PFSK-1 (cell line): ENCODE results near the gene NBEAL2.

Experiments used
- FOXP2 ChIP-seq: optimal IDR thresholded peaks from 2 replicates; pipeline ENCODE3; 2011; ENCODE audit warnings: borderline replicate concordance, control low read depth, inconsistent platforms; ENCODE audit not compliant: insufficient read depth; ENCODE audit errors: extremely low read length, extremely low read depth
- POLR2AphosphoS5 ChIP-seq: IDR thresholded peaks from 2 replicates; pipeline ENCODE4 v1.6.1; 2012; ENCODE audit warnings: low read depth, mild to moderate bottlenecking, control low read depth, low read length, moderate library complexity
- REST ChIP-seq, 2 experiments: IDR thresholded peaks; 2 replicates each; pipeline versions ENCODE4 v1.6.1 to v1.8.0; 2011 to 2012; ENCODE audit warnings: low read depth in 2 of 2, low read length in 2 of 2, control low read depth in 1 of 2, inconsistent platforms in 1 of 2, mild to moderate bottlenecking in 1 of 2, moderate library complexity in 1 of 2; ENCODE audit not compliant: insufficient read depth in 1 of 2
- SIN3A ChIP-seq: IDR thresholded peaks from 2 replicates; pipeline ENCODE4 v1.6.1; 2012; ENCODE audit warnings: mild to moderate bottlenecking, low read length, moderate library complexity, borderline replicate concordance; ENCODE audit not compliant: insufficient read depth
- TAF1 ChIP-seq: IDR thresholded peaks from 2 replicates; pipeline ENCODE4 v1.6.1; 2012; ENCODE audit warnings: low read length, control low read depth, borderline replicate concordance; ENCODE audit not compliant: insufficient read depth

NBEAL2 gene

GRCh38 chr3:47017504-47018268 is 38.2 kb downstream of the NBEAL2 start:
- TF ChIP-seq FOXP2 (no peak), REST (IDR thresholded peaks at IDR 0.05; ENCODE audit: insufficient read depth in 1 of 2, low read depth in 2 of 2, low read length in 2 of 2) (no peak), POLR2AphosphoS5 (no peak), SIN3A (no peak), TAF1 (no peak)

GRCh38 chr3:47018269-47018611 is 38.8 kb downstream of the NBEAL2 start:
- no peak for TF ChIP-seq REST (IDR thresholded peaks at IDR 0.05; ENCODE audit: insufficient read depth in 1 of 2, low read depth in 2 of 2, low read length in 2 of 2)
- no peak for TF ChIP-seq POLR2AphosphoS5
- TF ChIP-seq TAF1 = no peak
- TF ChIP-seq SIN3A = no peak
- TF ChIP-seq FOXP2 = no peak

- TF ChIP-seq FOXP2 = no peak
- no peak for TF ChIP-seq POLR2AphosphoS5
- no peak for TF ChIP-seq SIN3A
- TF ChIP-seq REST (IDR thresholded peaks at IDR 0.05; ENCODE audit: insufficient read depth in 1 of 2, low read depth in 2 of 2, low read length in 2 of 2) = no peak
- no peak for TF ChIP-seq TAF1
Measured at GRCh38 chr3:47019201-47019600, 39.7 kb downstream of the NBEAL2 start.

- TF ChIP-seq REST (IDR thresholded peaks at IDR 0.05; ENCODE audit: insufficient read depth in 1 of 2, low read depth in 2 of 2, low read length in 2 of 2) (no peak), FOXP2 (no peak), TAF1 (no peak), SIN3A (no peak), POLR2AphosphoS5 (no peak)
Measured at GRCh38 chr3:47020311-47020710, 40.8 kb downstream of the NBEAL2 start.

GRCh38 chr3:47022641-47023071 is 43.2 kb downstream of the NBEAL2 start:
- TF ChIP-seq FOXP2 (no peak), TAF1 (no peak), SIN3A (no peak), REST (IDR thresholded peaks at IDR 0.05; ENCODE audit: insufficient read depth in 1 of 2, low read depth in 2 of 2, low read length in 2 of 2) (no peak), POLR2AphosphoS5 (no peak)
